ENCODE results near the gene GPX4. TPM values are rescaled to one million over a fixed set of nuclear protein-coding genes. Genes with fewer than 3 reads are reported as not detected.

GPX4 gene
- total RNA-seq, 1 experiment from 2014 or later = 355 TPM

DNA sequence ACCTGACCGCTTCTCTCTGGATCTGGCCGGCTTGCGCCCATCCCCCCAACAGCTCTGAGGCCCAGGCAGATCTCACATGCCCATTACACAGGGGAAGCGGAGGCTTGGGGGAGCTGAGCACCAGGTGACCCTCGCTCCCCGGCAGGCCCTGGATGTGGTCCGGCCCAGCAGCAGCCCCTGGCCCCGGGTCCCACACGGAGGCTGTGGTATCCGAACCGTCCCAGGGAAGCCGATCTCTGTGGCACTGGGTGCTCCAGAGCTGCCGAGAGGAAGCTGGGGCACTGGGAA, 42.6 kb downstream of the GPX4 start:
- DNase-seq = no peak
- H3K56ac ChIP-seq (ENCODE audit: insufficient read length, low read depth, low read length) = no peak overlapping the region
- H2AK5ac ChIP-seq (ENCODE audit: insufficient read length, low read length) = no peak overlapping the region
- H2BK15ac ChIP-seq (ENCODE audit: low read depth, low read length) = no peak overlapping the region
- H3T11ph ChIP-seq (ENCODE audit: low read length) = no peak overlapping the region
- Mint-ChIP-seq H3K27me3 (ENCODE audit: low read depth) (no peaks in the 10 kb centered on the region), H3K4me3 (no peak overlapping the region), H3K27ac (peak overlapping the region in 1 of 3 experiments; percentile 95; a peak in 3 of 7 replicates), H3K9me3 (peaks cover 0 to 4% of the 10 kb centered on the region in 2 experiments; a peak in 2 of 5 replicates), H3K36me3 (ENCODE audit: insufficient read depth in 1 of 3, low read depth in 3 of 3) (peaks cover 26 to 33% (median 32%) of the 10 kb centered on the region in 3 experiments), H3K4me1 (peaks cover 0 to 18% of the 10 kb centered on the region in 2 experiments; a peak in 2 of 4 replicates)
- no peaks in the 10 kb centered on the region for H3K9me3 ChIP-seq (ENCODE audit: control insufficient read depth, low read depth, low read length)
- no peak overlapping the region for H3K23ac ChIP-seq (ENCODE audit: insufficient read length, low read depth, low read length)
- H2BK5ac ChIP-seq (ENCODE audit: insufficient read length, low read length) = no peak overlapping the region
- no peaks in the 10 kb centered on the region for H3K79me1 ChIP-seq (ENCODE audit: insufficient read depth, low read depth, low read length, poor library complexity, severe bottlenecking)
- no peak overlapping the region for H3K18ac ChIP-seq (ENCODE audit: insufficient read length, low read depth, low read length)
- no peaks in the 10 kb centered on the region for H3K27me3 ChIP-seq (ENCODE audit: insufficient read depth, low read length)
- no peak overlapping the region; the same call in 1 of the 2 replicates for H3K4ac ChIP-seq (ENCODE audit: low read depth, low read length)
- H2BK20ac ChIP-seq (ENCODE audit: low read depth, low read length, poor library complexity, severe bottlenecking) = no peak overlapping the region
- no peak overlapping the region for H3K4me2 ChIP-seq (ENCODE audit: insufficient read depth, insufficient read length, low read length)
- no peak overlapping the region for H3K9ac ChIP-seq (ENCODE audit: extremely low read depth, insufficient read length, low read length)
- no peak overlapping the region for H3K27ac ChIP-seq (ENCODE audit: insufficient read length, low read depth, low read length)
- no peak overlapping the region for H4K91ac ChIP-seq (ENCODE audit: insufficient read length, low read depth, low read length)
- H4K5ac ChIP-seq (ENCODE audit: insufficient read length, low read depth, low read length) = no peak overlapping the region
- TF ChIP-seq, protein P1, sequence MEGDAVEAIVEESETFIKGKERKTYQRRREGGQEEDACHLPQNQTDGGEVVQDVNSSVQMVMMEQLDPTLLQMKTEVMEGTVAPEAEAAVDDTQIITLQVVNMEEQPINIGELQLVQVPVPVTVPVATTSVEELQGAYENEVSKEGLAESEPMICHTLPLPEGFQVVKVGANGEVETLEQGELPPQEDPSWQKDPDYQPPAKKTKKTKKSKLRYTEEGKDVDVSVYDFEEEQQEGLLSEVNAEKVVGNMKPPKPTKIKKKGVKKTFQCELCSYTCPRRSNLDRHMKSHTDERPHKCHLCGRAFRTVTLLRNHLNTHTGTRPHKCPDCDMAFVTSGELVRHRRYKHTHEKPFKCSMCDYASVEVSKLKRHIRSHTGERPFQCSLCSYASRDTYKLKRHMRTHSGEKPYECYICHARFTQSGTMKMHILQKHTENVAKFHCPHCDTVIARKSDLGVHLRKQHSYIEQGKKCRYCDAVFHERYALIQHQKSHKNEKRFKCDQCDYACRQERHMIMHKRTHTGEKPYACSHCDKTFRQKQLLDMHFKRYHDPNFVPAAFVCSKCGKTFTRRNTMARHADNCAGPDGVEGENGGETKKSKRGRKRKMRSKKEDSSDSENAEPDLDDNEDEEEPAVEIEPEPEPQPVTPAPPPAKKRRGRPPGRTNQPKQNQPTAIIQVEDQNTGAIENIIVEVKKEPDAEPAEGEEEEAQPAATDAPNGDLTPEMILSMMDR (conservative IDR thresholded peaks at IDR 0.05) = no peak
- no CpG with 5 or more reads among the region's 13 CpGs for WGBS (ENCODE audit: extremely low coverage, insufficient read length, low lambda C conversion rate)
- no peaks in the 10 kb centered on the region for H3K4me1 ChIP-seq (ENCODE audit: insufficient read depth, low read length)
- no peaks in the 10 kb centered on the region for H3K23me2 ChIP-seq (ENCODE audit: insufficient read length, low read depth, low read length, poor library complexity, severe bottlenecking)
- no peak overlapping the region for H2AFZ ChIP-seq (ENCODE audit: low read length)
- no peak overlapping the region for H2BK120ac ChIP-seq (ENCODE audit: low read depth, low read length, poor library complexity, severe bottlenecking)
- no peaks in the 10 kb centered on the region for H4K20me1 ChIP-seq (ENCODE audit: control insufficient read depth, insufficient read depth, insufficient read length)
- H2BK12ac ChIP-seq (ENCODE audit: insufficient read length, low read depth, low read length) = no peak overlapping the region
- H3K14ac ChIP-seq (ENCODE audit: insufficient read depth, low read length) = no peak overlapping the region
- H3K79me2 ChIP-seq (ENCODE audit: insufficient read depth, low read length) = no peaks in the 10 kb centered on the region
- H4K8ac ChIP-seq (replicated peaks; ENCODE audit: insufficient read length, low read depth, low read length) = no peak overlapping the region
